Stimulated activated CD8-positive, alpha-beta memory T cell treated with anti-CD3 and anti-CD28 coated beads, Interleukin-4, amount 100 ng/mL, for 24 hours (primary cell): ENCODE results near the gene KMT5C.

Experiments used
- DNase-seq: peaks from one replicate; pipeline ENCODE4 v3.0.0-alpha.2; 2020; ENCODE audit warnings: low read depth

Gene KMT5C

DNA sequence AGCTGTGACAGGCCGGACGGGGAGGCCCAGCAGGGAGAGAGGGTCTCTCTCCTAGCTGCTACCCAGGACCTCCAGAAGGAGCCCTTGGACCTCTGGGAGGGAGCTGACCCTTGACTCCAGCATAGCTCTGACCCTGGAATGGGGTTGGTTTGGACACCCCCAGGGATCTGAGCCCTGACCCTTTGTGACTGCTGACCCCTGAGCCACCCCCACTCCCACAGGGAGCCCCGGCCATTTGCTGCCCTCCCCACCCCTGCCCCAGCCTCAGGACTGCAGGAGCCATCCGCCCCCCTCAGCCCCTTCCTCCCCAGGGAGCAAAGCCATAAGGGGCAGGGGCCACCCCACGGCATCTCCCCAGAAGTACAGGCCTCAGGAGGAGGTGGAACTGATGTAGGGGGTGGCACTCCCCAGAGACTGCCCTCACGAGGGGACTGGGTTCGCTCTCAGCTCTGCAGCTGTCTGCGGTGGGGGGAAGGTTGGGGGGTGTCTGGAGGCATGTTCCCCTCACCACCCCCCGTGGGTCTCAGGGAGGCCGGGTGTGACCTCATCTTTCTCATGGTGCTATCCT, 7.8 kb downstream of the KMT5C start:
- no peak for DNase-seq

DNA sequence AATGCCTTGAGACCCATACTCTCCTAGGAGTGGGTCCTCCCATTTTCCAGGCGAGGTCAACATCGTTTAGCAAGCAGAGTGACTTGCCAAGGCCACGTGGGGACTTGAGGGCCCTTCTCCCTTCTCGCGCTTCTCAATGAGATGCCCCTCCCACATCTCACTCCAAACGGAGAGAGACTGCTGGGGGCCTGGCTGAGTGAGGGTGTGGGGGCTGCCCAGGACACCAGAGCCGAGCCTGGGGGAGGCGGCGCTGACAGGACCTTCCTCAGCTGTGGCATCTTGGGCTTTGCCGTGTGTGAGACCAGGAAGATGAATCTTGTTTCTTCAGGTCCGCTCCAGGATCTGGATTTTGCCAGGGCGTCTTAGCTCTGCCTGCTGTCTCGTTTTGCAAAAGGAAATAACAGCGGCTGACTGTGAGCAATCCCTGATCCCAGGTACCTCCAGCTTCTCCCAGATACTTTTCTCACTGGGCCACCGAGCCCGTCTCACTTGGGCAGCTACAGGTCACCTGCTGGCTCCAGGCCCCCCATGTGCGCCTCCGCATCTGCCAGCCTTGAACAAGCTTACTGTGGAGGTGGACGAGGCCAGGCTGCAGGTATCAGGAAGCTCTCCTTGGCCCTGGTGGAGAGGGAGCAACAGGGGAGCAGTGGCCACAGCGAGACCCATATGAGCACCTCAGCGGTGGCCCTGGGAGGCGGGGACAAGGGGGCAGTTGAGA, 8.8 kb downstream of the KMT5C start:
- no peak for DNase-seq

DNA sequence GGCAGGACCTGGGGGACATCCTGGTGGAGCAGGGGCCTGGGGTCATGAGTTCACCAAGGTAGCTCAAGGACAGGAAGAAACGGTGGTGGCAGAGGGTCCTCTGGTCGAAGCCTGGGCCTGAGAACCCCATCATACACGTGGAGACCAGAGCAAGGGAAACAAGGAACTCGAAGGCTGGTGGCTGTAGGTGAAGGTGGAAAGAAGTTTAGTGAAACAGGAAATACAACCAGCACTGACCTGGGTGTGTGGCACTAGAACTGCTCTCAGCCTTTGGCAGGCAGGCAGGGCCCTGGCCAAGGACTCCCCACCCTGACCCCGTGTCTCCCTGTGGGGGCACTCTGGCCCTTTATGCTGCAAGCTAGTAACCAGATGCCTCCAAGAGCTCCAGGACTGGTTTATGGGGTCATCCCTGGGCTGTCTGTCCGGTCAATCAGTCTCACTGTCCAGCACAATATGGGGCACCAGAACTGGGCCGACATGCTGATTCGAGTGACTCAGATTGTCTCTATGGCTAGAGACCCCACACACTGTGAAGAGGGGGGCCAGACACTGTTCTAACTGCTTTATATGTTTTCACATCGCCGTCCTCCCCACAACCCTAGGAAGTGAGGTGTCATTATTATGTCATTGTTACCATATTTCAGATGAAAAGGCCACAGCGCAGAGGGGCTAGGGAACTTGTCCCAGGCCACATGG, 11.1 kb downstream of the KMT5C start:
- no peak for DNase-seq

GRCh38 chr19:55352040-55352439, 12.4 kb downstream of the KMT5C start:
- no peak for DNase-seq

GRCh38 chr19:55352549-55353145, 13.0 kb downstream of the KMT5C start:
- DNase-seq: no peak

GRCh38 chr19:55353356-55353802, 13.7 kb downstream of the KMT5C start:
- DNase-seq: no peak

GRCh38 chr19:55353803-55354697, 14.4 kb downstream of the KMT5C start:
- peak; percentile 38 for DNase-seq

- no peak for DNase-seq
These were observed 15.1 kb downstream of the KMT5C start, which contains the start of gene COX6B2 for GRCh38 chr19:55354698-55355212. Gene COX6B2, minus strand, starts transcription at chr19:55354719. Its CDS starts 198 bp downstream, at chr19:55354521.

DNA sequence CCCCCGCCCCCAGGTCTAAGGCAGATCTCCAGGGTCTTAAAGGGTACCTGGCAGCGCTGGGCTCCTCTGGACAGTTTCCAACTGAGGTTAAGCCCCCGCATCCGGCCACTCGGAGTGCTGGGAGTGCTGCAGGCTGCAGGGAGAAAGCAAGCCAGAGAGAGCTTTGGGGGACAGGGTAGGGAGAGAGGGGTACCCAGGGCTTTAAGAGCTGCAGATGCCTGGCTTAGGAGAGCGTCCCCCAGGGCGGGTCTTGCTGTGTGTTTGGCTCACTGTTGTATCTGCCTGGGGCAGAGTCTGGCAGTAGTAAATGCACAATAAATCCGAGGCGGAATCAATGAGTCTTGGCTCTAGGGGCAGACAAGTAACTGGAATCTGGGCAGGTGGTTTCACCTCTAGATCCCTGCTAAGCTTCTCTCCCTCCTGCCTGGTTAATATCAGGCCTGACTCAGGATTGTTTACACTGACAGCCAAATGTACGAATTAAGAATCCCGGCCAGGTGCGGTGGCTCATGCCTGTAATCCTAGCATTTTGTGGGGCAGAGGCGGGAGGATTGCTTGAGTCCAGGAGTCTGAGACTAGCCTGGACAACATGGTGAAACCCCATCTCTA, 15.6 kb downstream of the KMT5C start:
- DNase-seq: no peak

DNA sequence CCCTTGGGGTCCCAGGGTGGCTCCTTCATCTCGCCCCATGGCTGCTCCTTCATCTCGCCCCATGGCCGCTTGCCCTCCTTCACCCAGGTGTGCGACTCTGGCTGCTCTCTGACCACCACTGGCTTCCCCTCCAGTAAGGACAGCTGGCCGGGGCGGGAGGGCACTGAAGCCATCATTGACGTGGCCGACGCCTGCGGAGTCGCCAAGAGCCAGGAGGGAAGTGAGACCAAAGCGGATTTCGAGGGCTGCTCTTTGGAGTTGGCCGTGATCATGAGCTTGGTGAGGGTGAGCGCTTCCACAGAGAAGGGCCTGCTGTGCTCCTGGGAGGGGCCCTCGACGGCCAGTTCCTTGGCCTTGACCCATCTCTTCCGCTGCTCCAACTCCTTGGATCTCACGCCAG, 18.8 kb downstream of the KMT5C start:
- DNase-seq: no peak

GRCh38 chr19:55358943-55359908, 19.6 kb downstream of the KMT5C start:
- no peak for DNase-seq

DNA sequence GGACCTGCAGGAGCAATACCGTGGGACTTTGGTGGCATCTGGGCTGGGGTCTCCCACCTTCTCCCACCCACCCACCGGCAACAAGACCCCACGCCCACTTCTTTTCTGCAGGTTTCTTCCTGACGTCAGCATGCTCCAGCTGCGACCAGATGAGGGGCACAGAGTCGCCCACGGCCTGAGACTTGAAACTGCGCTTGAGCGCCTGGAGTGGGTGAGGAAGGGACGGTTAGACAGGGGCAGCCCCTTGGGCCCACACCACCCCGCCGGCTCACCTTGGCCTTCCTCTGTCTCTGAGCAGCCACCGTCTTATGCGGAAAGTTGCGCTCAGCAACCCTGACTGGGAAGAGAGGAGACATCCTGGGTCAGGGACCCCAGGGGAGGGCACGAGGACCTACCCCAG, 21.2 kb downstream of the KMT5C start:
- DNase-seq: no peak

- DNase-seq: no peak
These were observed 22.7 kb downstream of the KMT5C start for GRCh38 chr19:55362174-55362989.

DNA sequence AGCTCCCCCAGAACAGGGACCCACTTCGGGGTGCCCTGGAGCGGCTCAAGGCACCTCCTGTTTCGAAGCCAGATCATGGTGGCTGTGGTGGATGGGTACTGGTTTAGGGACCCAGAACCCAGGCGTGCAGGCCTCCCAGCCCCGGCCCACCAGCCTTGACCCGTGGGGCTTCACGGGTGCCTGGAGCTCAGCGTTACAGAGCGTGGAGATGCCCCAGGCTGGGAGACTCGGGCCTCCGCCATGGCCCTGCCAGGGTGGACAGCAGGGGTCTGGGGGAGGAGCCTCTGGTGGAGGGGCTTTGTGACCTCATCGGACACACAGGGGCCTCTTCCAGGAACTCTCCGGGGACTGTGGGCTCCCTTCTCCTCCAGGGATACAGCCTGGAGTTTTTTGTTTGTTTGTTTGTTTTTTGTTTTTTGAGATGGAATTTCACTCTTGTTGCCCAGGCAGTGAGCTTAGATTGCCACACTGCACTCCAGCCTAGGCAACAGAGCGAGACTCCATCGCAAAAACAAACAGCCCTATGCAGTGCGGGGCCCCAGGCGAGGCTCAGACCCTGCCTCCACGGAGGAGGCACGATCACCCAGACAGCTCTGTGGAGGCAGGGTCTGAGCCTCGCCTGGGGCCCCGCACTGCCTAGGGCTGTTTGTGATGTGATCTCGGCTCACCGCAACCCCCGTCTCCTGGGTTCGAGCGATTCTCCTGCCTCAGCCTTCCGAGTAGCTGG, 23.5 kb downstream of the KMT5C start, which contains the start of gene GARIN5B:
Gene GARIN5B (minus strand): TSS at position 271 of the 727 bp plus-strand sequence. CDS start 194 bp downstream, at position 77.
- no peak for DNase-seq

GRCh38 chr19:55365245-55365644, 25.6 kb downstream of the KMT5C start:
- DNase-seq: no peak

DNA sequence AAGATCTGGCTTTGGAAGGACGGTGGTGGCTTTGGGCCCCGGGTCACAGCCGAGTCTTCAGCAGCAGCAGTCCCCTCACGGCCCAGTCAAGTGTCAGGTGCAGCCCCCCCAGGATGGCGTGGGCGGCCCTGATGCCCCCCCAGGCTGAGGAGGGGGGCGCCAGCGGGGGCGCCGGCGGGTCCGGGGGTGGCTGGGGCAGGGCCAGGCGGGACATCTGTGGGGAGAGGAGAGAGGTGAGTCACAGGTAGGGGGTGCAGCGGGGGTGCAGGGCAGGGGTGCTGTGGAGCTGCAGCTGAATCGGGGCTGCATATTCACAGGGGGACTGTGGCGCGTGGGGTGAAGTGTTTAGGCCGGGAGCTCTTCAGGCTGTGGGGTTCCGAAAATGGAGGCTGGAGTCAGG, 26.3 kb downstream of the KMT5C start:
- DNase-seq: no peak

- no peak for DNase-seq
These were observed 27.1 kb downstream of the KMT5C start for GRCh38 chr19:55366790-55367189.

DNA sequence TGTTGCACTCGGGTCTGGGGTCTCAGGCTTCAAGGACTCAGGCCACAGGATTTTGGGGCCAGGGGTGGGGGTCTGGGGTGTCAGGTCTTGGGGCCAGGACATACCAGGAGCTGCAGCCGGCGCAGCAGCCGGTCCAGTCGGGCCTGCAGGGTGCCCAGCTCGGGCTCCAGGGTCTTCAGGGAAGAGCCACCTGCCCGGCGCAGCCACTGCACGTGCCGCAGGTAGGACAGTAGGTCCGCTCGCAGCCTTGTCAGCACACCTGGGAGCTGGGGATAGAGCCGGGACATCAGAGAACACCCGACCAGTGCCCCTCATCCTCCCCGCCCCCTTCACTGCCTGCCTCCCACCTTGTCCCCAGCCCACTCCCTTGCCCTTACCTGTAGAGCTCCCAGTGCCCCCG, 28.4 kb downstream of the KMT5C start:
- DNase-seq: no peak
